ENCODE results near the gene GPR21.

The GPR21 gene

DNA sequence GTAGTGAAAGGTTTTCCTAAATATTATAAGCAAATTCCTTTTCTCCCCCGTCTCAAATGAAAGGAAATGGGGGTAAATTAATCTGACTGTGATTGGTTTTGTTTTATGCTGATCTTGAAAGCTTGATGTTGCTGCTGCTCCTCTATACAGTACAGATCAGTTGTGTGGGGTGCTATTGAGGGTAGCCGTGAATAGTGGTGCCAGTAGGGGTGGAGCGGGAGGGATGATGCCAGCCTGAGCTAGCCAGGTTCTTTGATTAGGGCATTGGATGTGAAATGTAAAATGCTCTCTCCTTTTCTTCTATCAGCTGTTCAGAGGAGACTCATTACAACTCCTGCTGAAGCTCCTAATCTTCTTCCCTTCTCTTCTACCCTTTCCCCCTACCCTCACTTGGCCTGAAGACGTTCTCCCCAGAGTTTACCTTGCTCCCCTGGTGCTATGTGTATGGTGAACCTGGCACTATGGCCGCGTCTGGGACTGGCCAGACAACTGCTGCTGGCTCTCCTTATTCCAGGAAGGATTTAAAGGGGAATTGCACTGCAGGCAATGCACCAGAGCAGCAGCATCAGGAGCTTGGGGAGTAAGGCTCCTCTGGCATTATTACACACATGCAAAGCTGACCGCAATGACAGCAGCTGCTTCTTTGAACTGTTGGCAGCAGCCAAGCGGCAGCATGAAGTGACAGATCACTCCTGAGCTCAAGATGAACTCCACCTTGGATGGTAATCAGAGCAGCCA, 566 bp downstream of the GPR21 start:
- no peak for DNase-seq (ENCODE audit: low spot score)

DNA sequence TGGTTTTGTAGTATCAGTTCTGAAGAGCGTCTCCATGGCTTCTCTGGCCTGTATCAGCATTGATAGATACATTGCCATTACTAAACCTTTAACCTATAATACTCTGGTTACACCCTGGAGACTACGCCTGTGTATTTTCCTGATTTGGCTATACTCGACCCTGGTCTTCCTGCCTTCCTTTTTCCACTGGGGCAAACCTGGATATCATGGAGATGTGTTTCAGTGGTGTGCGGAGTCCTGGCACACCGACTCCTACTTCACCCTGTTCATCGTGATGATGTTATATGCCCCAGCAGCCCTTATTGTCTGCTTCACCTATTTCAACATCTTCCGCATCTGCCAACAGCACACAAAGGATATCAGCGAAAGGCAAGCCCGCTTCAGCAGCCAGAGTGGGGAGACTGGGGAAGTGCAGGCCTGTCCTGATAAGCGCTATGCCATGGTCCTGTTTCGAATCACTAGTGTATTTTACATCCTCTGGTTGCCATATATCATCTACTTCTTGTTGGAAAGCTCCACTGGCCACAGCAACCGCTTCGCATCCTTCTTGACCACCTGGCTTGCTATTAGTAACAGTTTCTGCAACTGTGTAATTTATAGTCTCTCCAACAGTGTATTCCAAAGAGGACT, 1.5 kb downstream of the GPR21 start:
- no peak for DNase-seq (ENCODE audit: low spot score)

DNA sequence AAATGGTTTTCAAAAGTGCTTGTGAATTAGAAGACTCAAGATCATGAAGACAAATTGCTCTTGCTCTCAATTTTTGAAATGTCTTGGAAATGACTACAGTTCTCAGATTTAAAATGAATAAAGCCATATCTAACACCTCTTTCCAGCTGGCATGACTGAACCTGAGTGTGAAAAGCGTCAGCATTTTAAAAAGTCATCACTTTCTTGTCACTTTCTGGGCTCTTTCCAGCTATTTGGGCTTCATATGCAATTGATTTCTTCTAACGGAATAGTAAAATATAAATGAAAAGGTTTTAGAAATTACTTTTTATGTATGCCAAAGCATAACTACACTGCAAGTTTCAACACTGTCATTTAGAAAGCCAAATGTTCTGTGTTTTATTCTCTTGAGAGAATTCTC, 2.3 kb downstream of the GPR21 start:
- DNase-seq (ENCODE audit: low spot score): no peak

DNA sequence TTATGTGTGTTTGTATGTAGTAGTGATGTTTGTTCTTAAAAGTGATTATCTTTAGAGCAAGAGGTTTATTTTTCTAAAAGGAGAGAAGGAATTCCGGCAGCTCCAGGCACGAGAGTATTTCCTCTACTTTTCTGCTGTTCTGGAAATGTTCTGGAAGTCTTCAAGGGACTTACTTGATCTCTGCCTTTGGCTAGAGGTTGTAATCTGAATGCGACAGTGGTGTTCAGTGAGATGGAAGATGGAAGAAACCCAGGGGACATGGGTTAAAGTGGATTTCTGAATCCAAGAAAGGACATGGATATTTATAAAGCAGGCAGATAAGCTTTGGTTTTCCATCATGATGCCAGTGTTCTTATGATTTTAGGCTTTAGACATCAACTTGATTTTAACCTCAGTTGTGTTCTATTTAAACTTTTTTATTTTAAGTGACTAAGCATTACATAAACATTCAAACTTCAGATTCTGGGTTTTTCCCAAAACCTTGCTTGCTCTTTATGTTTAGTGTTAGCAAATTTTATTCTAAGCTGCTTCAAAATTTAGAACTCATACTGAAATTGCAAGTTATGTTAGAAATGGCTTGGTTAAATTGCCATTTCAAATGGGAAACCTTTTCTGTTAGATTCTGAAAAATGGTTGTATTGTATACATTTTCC, 3.6 kb downstream of the GPR21 start:
- no peak for DNase-seq (ENCODE audit: low spot score)

DNA sequence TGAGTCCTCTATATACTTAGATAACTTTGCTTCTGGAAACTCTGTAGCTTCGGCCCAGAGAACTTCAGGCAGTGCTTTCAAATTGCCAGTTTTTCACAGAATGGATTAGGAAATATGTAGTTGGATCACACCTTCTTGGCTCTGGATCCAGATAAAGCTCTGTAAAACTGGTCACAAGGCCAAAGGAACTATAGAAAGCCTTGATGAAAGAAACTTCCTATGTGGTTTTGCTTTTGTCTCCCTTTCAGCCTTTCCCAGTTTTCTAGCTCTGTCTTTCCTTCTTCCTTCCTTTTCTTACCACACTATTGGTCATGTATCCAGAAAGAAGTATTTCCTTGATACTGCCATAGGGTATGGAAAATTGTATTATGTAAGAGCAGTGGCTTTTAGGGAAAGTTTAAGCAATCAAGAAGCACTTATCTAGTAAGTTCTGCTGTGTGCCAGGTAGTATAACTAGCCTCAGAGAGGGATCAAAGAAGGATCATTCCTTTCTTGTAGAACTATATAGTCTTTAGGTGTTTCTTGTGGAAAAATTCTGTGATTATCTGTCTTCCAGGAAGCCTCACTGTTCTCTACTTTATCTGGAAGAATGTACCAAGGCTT, 6.3 kb downstream of the GPR21 start:
- no peak for DNase-seq (ENCODE audit: low spot score)

DNA sequence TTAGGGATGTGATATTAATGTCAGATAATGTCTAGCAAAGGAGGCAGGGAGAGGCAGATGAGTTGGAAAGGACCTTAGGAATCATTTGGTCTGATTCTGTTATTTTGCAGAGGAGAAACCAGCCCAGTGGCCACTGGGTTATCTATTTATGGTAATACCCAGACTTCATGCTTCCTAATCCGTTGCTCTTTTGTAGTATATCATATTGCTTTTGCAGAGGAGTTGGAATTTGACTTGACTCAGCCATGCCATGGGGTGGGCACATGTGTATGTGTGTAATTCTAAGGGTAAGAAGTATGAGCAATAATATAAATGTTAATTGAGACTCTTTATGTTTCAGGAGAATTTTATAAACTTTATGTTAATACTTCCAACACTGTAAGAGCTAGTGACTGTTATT, 7.3 kb downstream of the GPR21 start:
- no peak for DNase-seq (ENCODE audit: low spot score)

DNA sequence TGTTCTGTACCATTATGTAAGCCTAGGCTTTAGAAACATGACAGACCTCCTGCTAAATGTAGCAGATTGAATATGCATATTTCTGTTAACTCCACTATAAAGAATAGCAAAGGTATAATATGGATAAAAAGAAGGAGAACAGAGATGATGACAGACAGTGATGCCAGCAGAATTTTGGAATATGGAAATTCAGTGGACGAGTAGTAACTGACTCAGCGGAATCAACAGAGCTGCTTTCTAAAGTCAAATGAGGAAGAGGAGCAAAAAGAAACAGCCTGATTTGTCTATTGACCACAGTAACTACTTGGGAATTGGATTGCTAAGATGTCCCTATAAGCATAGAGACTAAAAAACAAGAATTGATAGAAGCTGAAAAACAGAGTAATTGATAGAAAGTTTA, 8.0 kb downstream of the GPR21 start:
- DNase-seq (ENCODE audit: low spot score): no peak

DNA sequence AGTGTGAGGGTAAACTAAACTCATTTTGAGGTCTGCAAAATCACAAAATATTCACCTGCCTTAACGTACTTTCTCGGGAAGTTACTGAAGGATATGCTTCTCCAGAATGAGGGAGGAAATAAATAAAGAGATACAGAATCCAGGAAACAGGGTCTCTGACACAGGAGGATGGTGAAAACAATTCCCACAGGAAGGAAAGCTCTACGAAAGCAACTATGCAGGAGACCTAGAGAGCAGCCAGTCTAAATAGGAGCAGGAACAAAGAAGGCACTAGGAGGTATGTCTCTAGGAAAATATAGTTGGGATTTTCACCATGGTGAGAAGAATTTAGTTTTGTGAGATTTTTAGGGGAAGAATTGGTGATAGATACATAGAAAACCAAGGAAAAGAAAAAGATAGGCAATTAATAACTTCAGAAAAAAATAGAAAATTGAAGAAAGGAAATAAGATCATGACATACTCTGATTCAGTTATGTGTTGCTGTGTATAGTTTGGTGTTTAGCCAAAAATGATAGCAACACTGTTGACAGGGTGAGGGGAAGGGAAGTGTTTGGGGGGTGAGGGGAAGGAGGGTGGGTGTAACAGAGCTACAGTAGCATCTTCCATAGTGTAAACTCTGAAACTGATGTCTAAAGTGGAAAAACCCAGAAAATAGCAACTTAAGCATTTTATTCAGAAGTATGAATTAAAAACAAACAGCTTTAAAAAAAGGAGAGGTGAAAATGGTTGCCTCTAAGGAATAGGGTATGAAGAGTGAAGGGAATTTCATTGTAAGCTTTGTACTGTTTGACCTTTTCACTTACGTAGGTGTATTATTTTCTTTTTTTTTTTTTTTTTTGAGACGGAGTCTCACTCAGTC, 9.8 kb downstream of the GPR21 start:
- DNase-seq (ENCODE audit: low spot score): no peak

DNA sequence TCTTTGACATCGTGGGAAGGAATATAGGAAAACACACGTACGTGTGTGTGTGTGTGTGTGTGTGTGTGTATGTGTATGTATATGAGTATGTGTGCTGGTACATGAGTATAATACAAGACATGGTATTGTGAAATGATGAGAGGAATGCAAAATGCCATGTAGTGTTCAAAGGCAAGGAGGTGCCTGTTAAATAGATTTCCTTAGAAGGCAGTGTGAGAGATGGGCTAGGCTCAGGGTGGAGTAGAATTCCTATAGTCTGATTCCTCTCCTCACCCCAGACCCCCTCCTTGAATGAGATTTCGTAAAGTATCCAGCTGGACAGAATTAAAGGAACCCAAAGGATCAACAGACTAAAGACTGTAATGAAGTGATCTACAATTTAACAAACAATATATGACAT, 11.1 kb downstream of the GPR21 start:
- DNase-seq (ENCODE audit: low spot score): no peak

DNA sequence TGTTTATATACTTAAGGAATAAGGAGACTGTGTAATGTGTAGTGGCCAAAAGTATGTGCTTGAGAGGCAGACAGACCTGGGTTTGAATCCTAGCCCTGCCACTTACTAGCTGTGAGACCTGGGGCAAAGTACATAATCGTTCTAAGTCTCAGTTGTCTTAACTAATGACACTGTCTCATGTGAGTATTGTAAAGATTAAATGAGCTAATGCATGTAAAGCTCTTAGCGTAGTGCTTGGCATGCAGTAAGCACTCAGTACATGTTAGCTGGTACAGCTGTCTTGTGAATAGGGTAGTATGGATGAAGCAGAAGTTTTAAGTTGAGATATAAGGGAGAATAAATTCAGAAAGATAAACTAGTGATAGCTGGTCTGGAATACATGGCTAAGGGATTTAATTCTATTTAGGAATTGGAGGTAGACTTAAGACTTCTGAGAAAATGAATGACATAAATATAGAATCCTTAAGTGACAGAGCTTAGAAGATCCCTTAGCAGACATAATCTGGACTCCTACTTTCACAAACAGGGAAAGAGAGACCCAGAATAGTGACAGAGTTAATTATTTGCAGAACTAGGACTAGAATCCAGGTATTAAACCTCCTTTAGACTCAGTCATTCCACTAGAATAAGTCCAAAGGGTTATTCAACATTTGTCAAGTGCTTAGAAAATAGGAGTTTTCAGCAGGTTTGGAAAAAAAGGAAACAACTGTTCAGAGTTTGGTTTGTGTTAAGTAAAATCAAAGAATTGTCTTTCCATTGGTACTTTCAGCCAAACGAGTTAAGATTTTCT, 13.1 kb downstream of the GPR21 start:
- no peak for DNase-seq (ENCODE audit: low spot score)

DNA sequence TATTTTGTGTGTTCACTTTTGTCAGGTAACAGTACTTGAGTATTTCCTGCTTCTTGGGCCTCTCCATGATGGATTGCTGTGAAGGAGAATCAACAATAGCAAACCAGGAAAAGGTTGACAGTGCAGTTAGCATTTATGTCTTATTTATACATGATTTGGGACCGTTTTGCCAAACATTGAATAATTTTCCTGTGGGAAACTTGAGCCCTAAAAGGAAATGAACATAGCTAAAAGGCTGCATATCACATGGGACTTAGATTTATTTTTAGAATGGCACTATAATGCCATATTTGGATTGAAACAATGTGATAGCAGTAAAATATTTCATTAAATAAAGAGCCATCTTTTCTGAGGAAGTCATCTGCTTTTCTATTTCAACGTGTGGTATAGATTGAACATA, 15.3 kb downstream of the GPR21 start:
- peak; percentile 17 for DNase-seq (ENCODE audit: low spot score)

DNA sequence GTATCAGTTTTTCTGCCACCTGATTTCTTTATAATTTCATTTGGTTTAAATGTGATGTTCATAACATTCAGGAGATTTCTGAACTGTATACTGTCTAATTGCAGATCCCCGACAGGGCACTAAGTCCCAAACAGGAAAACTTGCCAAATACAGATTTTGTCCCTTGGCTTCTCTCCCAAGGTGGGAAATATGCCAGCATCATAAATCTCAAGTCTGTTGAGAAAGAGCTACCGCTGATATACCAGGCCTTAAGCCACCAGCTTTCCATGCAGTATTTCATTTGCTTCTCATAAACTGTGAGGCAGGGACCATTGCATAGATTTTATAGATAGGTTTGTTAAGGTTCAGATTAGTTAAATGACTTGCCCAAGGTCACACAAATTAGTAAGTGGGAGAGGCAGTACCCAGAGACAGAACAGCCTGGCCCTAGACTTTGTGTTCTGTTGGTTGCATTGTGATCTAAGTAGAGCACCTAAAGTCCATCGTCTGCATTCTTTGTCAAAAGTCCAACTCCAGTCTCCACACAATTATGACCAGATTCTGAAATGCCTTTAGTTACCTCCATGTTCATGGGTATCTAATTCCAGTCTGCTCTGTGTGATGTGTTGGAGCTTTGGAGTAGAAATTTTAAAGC, 16.2 kb downstream of the GPR21 start:
- DNase-seq (ENCODE audit: low spot score): no peak

DNA sequence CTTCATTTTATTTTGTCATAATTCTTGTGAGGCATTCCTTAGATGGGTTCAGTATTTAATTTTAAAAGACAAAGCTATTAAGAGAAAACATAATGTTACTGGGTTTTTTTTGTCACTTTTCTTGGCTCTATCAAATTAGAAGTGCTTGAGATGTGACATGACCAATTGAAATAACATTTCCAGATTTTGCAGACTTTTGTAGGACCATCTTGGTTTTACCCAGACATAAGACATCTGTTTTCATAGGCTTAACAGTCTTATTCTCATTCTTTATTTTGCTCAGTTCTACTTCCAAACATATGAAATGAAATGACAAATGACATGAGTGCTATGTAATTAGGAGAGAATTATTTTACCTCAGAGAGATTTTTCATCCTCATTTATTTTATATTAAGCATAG, 19.6 kb downstream of the GPR21 start:
- DNase-seq (ENCODE audit: low spot score): no peak

DNA sequence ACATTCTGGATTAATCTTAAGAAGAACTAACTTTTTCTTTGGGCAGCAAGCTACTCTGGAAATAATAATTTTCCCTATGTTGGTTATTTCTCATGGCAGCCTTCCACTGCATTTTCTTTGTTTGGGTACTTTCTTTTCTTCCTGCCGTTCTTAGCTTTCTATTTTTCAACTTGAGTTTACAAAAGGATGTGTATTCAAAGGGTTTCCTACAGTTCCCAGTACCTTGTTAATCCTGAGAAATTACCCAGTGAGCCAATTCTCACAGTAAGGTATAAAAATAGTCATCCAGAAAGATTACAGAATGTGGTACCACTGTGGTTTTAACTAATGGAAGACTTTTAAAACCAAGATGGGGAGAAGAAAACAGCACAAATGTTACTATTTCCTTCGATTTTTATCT, 20.2 kb downstream of the GPR21 start:
- DNase-seq (ENCODE audit: low spot score): no peak

DNA sequence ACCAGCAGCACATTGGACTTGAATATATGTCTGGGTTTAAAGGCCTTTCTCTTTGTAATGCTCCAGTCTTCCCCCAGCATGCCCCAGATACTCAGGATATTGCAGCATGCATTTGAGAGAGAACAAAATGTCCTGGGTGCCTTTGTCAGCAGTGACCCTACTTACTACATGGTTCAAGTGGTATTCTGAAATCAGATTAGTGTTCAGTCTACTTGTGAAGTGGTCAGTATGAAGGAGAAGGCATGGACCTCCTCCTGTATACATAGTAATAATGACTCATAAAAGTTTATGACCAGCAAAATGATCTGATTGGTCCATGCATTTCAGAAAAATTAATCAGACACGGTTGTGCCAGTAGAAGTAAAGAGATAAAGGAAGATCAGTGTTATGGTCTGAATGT, 25.4 kb downstream of the GPR21 start:
- DNase-seq (ENCODE audit: low spot score): no peak

DNA sequence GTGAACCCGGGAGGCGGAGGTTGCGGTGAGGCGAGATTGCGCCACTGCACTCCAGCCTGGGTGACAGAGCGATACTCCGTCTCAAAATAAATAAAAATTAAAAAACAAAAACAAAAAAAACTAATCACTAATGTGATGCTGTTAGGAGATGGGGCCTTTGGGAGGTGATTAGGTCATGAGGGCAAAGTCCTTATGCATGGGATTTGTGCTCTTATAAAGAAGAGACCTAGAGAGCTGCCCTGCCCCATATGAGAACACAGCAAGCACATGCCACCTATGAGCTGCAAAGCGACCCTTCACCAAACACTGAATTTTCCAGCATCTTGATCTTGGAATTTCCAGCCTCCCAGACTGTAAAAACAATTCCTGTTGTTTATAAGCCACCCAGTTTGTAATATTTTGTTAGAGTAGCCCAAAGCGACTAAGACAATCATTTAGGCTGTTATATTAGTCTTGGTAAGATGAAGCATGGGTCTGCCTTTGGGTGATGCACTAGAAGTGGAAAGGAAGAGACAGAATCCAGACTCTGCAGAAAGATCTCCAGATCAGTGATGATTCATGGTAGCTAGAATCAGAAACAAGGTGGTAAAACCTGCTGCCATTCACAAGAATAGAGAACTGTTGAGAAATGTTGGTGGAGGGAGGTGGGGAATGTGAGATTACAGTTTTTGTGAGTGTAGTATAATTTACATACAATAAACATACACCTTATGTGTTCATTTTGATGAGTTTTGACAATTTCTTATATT, 26.2 kb downstream of the GPR21 start:
- no peak for DNase-seq (ENCODE audit: low spot score)

DNA sequence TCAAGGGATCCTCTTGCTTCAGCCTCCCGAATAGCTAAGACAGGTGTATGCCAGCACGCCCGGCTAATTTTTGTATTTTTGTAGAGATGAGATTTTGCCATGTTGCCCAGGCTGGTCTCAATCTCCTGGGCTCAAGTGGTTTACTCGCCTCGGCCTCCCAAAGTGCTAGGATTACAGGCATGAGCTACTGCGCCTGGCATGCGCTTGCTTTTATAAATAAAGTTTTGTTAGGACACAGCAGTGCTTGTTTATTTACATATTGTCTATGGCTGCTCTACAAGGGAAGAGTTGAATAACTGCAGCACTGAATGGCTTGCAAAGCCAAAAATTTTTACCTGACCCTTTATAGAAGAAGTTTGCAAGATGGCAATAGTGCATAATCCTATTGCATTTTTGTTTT, 27.7 kb downstream of the GPR21 start:
- no peak for DNase-seq (ENCODE audit: low spot score)

DNA sequence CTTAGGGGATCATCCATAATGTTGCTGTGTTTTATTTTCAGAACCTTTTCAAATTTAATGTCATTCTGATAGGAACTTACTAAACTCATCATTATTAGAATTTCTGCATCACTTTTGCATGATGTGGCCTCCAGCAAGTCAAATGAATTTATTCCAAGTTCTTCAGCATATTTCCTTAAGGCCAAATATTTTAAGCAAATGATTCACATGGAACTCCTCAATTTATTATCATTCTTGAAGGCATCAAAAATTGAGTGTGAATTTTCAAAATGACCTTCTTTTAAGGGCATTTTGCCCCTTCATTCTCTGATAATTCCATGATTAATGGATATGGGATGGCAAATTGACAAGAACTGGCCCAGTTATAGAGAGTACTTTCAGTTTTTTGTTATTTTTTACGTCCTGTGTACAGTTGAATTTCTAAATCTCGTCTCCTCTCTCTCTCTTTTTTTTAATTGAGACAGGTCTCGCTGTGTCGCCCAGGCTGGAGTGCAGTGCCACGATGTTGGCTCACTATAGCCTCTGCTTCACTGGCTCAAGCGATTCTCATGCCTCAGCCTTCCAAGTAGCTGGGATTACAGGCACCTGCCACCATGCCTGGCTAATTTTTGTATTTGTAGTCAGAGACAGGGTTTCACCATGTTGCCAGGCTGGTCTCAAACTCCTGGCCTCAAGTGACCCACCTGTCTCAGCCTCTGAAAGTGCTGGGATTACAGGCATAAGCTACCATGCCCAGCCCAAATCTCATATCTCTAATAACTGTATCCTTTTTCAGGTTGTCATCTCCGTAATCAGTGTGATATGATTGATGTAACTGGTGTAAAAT, 29.1 kb downstream of the GPR21 start:
- DNase-seq (ENCODE audit: low spot score): no peak

DNA sequence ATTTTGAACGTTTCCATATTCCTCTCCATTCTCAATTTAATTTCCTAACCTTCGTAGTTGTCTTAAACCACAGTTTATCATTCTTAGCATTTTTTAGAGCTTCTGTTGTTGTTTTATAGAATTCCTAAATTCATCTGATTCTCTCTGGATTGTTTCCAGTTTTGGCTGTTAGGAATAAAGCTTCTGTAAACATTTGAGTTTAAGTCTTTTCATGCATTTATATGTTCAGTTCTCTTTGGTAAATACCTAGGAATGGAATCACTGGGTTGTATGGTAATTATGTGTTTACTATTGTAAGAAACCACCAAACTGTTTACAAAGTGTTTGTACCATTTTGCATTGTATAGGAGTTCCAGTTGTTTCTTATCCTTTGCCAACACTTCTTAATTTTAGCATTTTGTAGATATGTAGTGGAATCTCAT, 29.7 kb downstream of the GPR21 start:
- no peak for DNase-seq (ENCODE audit: low spot score)
